PC-3 (cell line): ENCODE measurements around the gene KCNK13. TPM values are rescaled to one million over a fixed set of nuclear protein-coding genes. Genes with fewer than 3 reads are reported as not detected.

Source experiments
- ATAC-seq: fragments of 200-7000 bp; cut with Tn5 transposase; 2 replicates; pipeline ENCODE4 v1.9.1; 2020; ENCODE audit warnings: mild to moderate bottlenecking, moderate library complexity
- Bru-seq: library from RNA; stranded (reverse); fragments of 400-500 nt; gene quantifications from one replicate; lab custom pipeline; 2021; lab: Mats Ljungman, UMichigan
- BruChase-seq, 2 experiments: library from RNA; stranded (reverse); fragments of 400-500 nt; gene quantifications; one replicate each; lab custom pipeline; 2021; lab: Mats Ljungman, UMichigan
- BruUV-seq: library from RNA; stranded (reverse); fragments of 400-500 nt; replicated peaks from 2 replicates; lab custom pipeline; 2021; lab: Mats Ljungman, UMichigan
- CTCF ChIA-PET: fragments of 300-600 bp; sonication (Branson Sonifier 250); formaldehyde crosslinking; loops from one replicate; lab custom pipeline; 2022; ENCODE audit warnings: antibody characterized with exemption; lab: Charles Lee
- POLR2A ChIA-PET: fragments of 300-600 bp; sonication (Branson Sonifier 250); formaldehyde crosslinking; loops from one replicate; lab custom pipeline; 2022; ENCODE audit warnings: antibody characterized with exemption; ENCODE audit not compliant: unreplicated experiment; lab: Charles Lee
- DNase-seq: peaks from one replicate; pipeline ENCODE4 v3.0.0-alpha.2; 2015
- H2AFZ ChIP-seq: fragments of 300-600 bp; sonication (generic); 2 replicates; pipeline ENCODE4 v1.6.0; 2016; ENCODE audit warnings: antibody characterized with exemption, low read length
- H3F3A ChIP-seq: fragments of 300-600 bp; sonication (generic); one replicate; pipeline ENCODE4 v1.6.0; 2017; ENCODE audit warnings: antibody characterized with exemption, low read length, control low read depth, mild to moderate bottlenecking; ENCODE audit not compliant: unreplicated experiment
- H3K27ac ChIP-seq: fragments of 300-600 bp; sonication (generic); 2 replicates; pipeline ENCODE4 v1.5.1; 2016; ENCODE audit warnings: mild to moderate bottlenecking, low read length
- H3K27me3 ChIP-seq: fragments of 300-600 bp; sonication (generic); 2 replicates; pipeline ENCODE4 v1.6.1; 2016; ENCODE audit warnings: low read length, mixed read lengths
- H3K36me3 ChIP-seq: fragments of 300-600 bp; sonication (generic); 2 replicates; pipeline ENCODE4 v1.6.1; 2016; ENCODE audit warnings: low read depth, mixed run types, low read length, mixed read lengths
- H3K4me1 ChIP-seq: fragments of 300-600 bp; sonication (generic); 2 replicates; pipeline ENCODE4 v1.5.1; 2016; ENCODE audit warnings: low read length; ENCODE audit not compliant: insufficient read depth
- H3K4me2 ChIP-seq: fragments of 300-600 bp; sonication (generic); 2 replicates; pipeline ENCODE4 v1.6.0; 2016; ENCODE audit warnings: low read length
- H3K4me3 ChIP-seq: fragments of 300-600 bp; sonication (generic); 2 replicates; pipeline ENCODE4 v1.5.1; 2016; ENCODE audit warnings: mild to moderate bottlenecking, low read length, mixed read lengths
- H3K79me2 ChIP-seq: fragments of 300-600 bp; sonication (generic); 2 replicates; pipeline ENCODE4 v1.6.1; 2017; ENCODE audit warnings: low read length, mixed read lengths
- H3K9ac ChIP-seq: fragments of 300-600 bp; sonication (generic); 2 replicates; pipeline ENCODE4 v1.6.0; 2016; ENCODE audit warnings: mild to moderate bottlenecking, low read length
- H3K9me2 ChIP-seq: fragments of 300-600 bp; sonication (generic); replicated peaks from 2 replicates; pipeline ENCODE4 v1.6.1; 2016; ENCODE audit warnings: mixed run types, low read length, mixed read lengths
- H3K9me3 ChIP-seq: fragments of 300-600 bp; sonication (generic); 2 replicates; pipeline ENCODE4 v1.6.1; 2016; ENCODE audit warnings: low read length, mixed read lengths
- H4K20me1 ChIP-seq: fragments of 300-600 bp; sonication (generic); 2 replicates; pipeline ENCODE4 v1.6.1; 2016; ENCODE audit warnings: low read length, mixed read lengths
- EZH2 ChIP-seq: fragments of 300-600 bp; sonication (generic); IDR thresholded peaks from one replicate; pipeline ENCODE4 v1.6.1; 2017; ENCODE audit warnings: antibody characterized with exemption, mild to moderate bottlenecking, low read length; ENCODE audit not compliant: unreplicated experiment
- EZH2phosphoT487 ChIP-seq: fragments of 300-600 bp; sonication (generic); IDR thresholded peaks from 2 replicates; pipeline ENCODE4 v1.6.1; 2018; ENCODE audit warnings: mild to moderate bottlenecking, antibody characterized with exemption, low read length, borderline replicate concordance
- intact Hi-C: fragments of 100-400 bp; cut with micrococcal nuclease; formaldehyde crosslinking; loops from 2 replicates; pipeline ENCODE4 v1.9.0; 2023
- long read RNA-seq: library from polyadenylated mRNA; unstranded; transcript quantifications from one replicate; pipeline ENCODE4 v2.0.0, GENCODE V29; 2021; ENCODE audit not compliant: unreplicated experiment
- total RNA-seq: library from RNA; depleted of rRNA; stranded (reverse); fragments of >200 nt; gene quantifications from 2 replicates; pipeline ENCODE4 v1.2.3, GENCODE V29; 2014; rRNA removed
- TF ChIP-seq, protein P1 (sequence below): fragments of 300-600 bp; sonication (generic); conservative IDR thresholded peaks from 2 replicates; pipeline ENCODE4 v1.5.1; 2017; ENCODE audit warnings: antibody characterized with exemption, low read depth, mild to moderate bottlenecking, low read length

The KCNK13 gene
- total RNA-seq (0.17 and 0.58 TPM in 2 replicates), Bru-seq, nascent RNA (percentile 17 among the genes with signal in this experiment), BruChase-seq, experiment 1, labeled RNA remaining after a 6-hour chase (percentile 21 among the genes with signal in this experiment), BruChase-seq, experiment 2, labeled RNA remaining after a 2-hour chase (percentile 22 among the genes with signal in this experiment)
- long read RNA-seq, partial matches to known transcripts = 0 of 2 reads
- long read RNA-seq, other reads (novel, unspliced or antisense) = 2 of 2 reads

DNA sequence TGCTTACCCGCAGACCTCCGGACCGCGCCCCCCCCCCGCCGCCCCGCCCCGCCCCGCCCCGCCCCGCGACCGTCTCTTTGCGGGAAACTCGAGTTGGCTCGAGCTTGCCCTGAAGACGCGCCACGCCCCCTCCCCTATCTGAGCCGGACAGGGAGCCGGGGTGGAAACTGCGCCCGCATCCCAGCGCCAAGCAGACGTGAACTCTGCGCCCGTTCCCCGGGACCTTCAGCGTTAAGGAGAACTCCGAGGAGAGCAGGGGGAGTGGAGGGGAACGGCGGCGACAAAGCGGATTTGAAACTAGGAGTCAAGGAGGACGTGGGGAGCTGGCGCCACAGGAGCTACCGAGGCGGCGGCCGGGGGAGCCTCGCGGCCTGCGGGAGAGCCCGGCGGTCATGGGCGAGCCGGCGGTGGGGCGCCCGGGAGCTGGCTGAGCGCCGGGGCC lies at the start of gene KCNK13:
TSS of gene KCNK13 (plus strand) at position 310 of the 442 bp plus-strand sequence. CDS start 212 bp downstream, outside the sequence.
- intact Hi-C loops = no loop called here
- ChIA-PET CTCF (no interaction called here), POLR2A (no interaction called here)
- Histone ChIP-seq H3K4me3 (peak within 1 kb of the TSS; percentile 69), H3K4me2 (peak within 1 kb of the TSS; percentile 89), H3K9ac (no peak within 1 kb of the TSS), H3K4me1 (peaks cover 7% of the 10 kb centered on the region; the same call in 1 of the 2 replicates), H3K9me2 (no peaks in the 10 kb centered on the region), H3K9me3 (no peaks in the 10 kb centered on the region), H4K20me1 (no peaks in the 10 kb centered on the region), H3K27me3 (peaks cover 17% of the 10 kb centered on the region), H3K79me2 (no peaks in the 10 kb centered on the region), H3K36me3 (no peaks in the 10 kb centered on the region), H3K27ac (no peak within 1 kb of the TSS), H2AFZ (peak within 1 kb of the TSS; percentile 91), H3F3A (no peaks in the 10 kb centered on the region)
- ATAC-seq (no peak), DNase-seq (no peak)
- no TSS peak for BruUV-seq
- TF ChIP-seq, protein P1, sequence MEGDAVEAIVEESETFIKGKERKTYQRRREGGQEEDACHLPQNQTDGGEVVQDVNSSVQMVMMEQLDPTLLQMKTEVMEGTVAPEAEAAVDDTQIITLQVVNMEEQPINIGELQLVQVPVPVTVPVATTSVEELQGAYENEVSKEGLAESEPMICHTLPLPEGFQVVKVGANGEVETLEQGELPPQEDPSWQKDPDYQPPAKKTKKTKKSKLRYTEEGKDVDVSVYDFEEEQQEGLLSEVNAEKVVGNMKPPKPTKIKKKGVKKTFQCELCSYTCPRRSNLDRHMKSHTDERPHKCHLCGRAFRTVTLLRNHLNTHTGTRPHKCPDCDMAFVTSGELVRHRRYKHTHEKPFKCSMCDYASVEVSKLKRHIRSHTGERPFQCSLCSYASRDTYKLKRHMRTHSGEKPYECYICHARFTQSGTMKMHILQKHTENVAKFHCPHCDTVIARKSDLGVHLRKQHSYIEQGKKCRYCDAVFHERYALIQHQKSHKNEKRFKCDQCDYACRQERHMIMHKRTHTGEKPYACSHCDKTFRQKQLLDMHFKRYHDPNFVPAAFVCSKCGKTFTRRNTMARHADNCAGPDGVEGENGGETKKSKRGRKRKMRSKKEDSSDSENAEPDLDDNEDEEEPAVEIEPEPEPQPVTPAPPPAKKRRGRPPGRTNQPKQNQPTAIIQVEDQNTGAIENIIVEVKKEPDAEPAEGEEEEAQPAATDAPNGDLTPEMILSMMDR = no peak
- TF ChIP-seq EZH2 (no peak), EZH2phosphoT487 (no peak)

DNA sequence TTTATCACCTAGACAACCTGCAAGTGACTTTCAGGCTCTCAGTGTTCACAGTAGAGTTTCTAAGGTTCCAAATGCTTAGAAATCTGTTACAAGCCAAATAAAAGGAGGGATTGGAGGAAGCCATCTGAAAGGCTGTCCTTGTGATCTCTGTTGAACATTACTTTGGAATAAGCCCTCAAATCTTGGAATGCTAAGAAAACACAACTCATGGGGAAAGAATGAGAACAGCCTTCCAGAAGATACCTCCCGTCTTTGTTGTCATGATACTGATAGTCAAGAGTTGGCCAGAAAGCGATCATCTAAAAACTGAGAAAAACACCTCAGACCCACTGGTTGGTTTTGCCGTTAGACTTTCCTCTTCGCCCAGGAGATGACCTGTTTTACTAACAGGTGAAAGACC lies 44.4 kb upstream of the KCNK13 start:
- Histone ChIP-seq H3F3A (no peaks in the 10 kb centered on the region), H3K4me1 (peaks cover 5% of the 10 kb centered on the region), H3K4me3 (no peak overlapping the region), H3K4me2 (no peak overlapping the region), H3K9ac (no peak overlapping the region), H3K79me2 (no peaks in the 10 kb centered on the region), H4K20me1 (no peaks in the 10 kb centered on the region), H3K9me3 (no peaks in the 10 kb centered on the region), H3K27me3 (no peaks in the 10 kb centered on the region), H3K9me2 (no peaks in the 10 kb centered on the region), H2AFZ (no peak overlapping the region), H3K36me3 (peaks cover 32% of the 10 kb centered on the region), H3K27ac (no peak overlapping the region)
- no TSS peak for BruUV-seq
- ChIA-PET POLR2A (interaction anchor here (0.6 kb wide), 1 partner anchor 61 kb away, joined by 3 read pairs; no protein-coding TSS in a partner anchor), CTCF (no interaction called here)
- DNase-seq = no peak
- intact Hi-C loops = no loop called here
- TF ChIP-seq, protein P1 = no peak
- TF ChIP-seq EZH2phosphoT487 = no peak
- no peak for TF ChIP-seq EZH2
- ATAC-seq = no peak
